ENCODE measurements around the gene COPB2. TPM values are rescaled to one million over a fixed set of nuclear protein-coding genes. Genes with fewer than 3 reads are reported as not detected.
"Not testable (repeated sequence)": the region's sequence is repeated elsewhere in the genome, so short reads cannot be mapped to it uniquely, and the experiment has no call there.

The COPB2 gene
- total RNA-seq, 1 experiment from 2014 or later: 156 TPM

DNA sequence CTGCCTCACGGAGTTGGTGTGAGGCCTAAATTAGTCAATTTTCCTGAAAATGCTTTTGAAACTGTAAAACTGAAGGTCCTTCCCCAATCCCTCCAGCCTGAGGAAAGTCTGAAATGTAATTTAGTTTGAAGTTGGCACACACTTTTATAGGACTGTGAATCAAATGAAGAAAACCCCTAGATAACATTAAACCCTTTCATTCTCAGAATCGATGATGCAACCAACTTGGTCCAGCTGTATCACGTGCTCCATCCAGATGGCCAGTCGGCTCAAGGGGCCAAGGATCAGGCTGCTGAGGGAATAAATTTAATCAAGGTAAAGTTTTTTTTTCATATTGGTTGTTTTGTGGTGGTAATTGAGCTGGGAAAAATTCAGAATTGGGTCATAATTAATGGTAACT is 34.0 kb downstream of the COPB2 start:
- no peaks in the 10 kb centered on the region for H3K27me3 ChIP-seq
- H3K4me1 ChIP-seq: no peaks in the 10 kb centered on the region; the same call in 1 of the 2 replicates
- no peak overlapping the region for H3K4me3 ChIP-seq
- no peak overlapping the region for H3K27ac ChIP-seq
- H3K9me3 ChIP-seq (replicated peaks): no peaks in the 10 kb centered on the region
- H3K36me3 ChIP-seq: peaks cover 94% of the 10 kb centered on the region
- no peak for DNase-seq

DNA sequence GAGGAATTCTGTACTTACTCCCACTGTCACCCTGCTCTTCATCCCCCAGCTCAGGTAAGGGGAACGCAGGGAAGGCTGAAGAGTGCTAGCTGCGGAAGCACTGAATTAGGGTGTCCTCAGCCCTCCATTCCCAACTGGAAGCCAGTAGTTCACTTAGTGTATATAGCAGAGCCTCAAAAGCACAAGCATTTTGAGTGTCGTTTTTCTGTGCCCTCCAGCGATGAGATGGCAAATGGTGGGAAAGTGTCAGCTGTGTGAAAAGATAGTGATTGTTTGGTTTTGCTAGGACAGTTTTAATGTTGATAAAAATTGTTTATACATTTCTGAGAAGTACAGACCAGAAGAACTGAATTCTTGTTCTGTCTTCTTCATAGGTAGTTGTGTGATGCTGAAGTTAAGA is 34.8 kb downstream of the COPB2 start:
- H3K4me1 ChIP-seq: no peaks in the 10 kb centered on the region; the same call in 1 of the 2 replicates
- H3K27me3 ChIP-seq: no peaks in the 10 kb centered on the region
- H3K9me3 ChIP-seq (replicated peaks): no peaks in the 10 kb centered on the region
- H3K36me3 ChIP-seq: peaks cover 94% of the 10 kb centered on the region
- no peak overlapping the region for H3K27ac ChIP-seq
- no peak for DNase-seq
- H3K4me3 ChIP-seq: no peak overlapping the region

DNA sequence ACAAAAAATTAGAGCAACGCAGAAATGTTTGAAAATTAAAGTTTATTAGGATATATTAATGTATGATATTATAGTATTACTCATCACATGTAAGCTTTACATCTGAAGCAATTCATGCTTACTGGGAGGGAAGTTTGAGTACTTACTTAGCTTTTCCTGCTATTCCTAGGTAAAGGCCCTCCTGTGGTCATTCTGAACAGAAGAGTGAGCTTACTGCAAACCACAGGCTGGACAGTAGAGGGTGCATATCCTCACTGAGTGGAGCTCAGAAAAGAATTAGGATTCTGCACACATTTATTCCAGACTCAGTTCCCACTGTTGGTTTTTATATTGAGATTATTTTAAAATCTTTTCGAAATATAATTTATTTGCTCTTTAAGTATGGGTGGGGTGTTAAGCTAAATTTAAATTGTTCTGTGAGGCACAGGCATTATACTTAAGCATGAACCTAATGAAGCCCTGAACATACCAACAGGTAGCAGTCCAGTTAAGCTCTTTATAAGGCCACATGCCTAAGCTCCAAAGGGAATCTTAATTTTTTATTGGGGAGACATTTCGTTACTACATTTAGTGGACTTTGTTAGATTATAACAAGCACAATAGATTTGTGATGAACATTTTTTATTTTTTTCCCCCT is 35.4 kb downstream of the COPB2 start:
- no peaks in the 10 kb centered on the region for H3K27me3 ChIP-seq
- peaks cover 92% of the 10 kb centered on the region for H3K36me3 ChIP-seq
- H3K27ac ChIP-seq: no peak overlapping the region
- H3K4me3 ChIP-seq: no peak overlapping the region
- no peaks in the 10 kb centered on the region; the same call in 1 of the 2 replicates for H3K4me1 ChIP-seq
- H3K9me3 ChIP-seq (replicated peaks): no peaks in the 10 kb centered on the region
- DNase-seq: peak; percentile 47 to 63

DNA sequence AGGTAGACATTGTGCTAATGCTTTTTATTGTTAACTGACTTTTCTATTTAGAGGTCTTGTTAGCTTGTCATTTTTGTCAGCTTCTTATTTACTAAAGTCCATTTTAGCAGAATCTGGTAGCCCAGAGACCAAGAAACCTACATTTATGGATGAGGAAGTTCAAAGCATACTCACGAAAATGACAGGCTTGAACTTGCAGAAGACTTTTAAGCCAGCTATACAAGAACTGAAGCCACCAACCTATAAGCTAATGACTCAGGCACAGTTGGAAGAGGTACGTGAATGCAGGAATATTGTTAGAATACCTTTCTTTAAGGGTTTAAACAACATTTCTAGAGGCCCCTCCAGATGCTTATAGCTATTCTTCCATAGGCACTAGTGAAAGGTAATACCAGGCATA is 42.7 kb downstream of the COPB2 start:
- no peak for DNase-seq
- H3K36me3 ChIP-seq: peaks cover 48% of the 10 kb centered on the region
- H3K4me1 ChIP-seq: peaks cover 4% of the 10 kb centered on the region; the same call in 1 of the 2 replicates
- H3K27ac ChIP-seq: no peak overlapping the region
- no peak overlapping the region for H3K4me3 ChIP-seq
- H3K27me3 ChIP-seq: no peaks in the 10 kb centered on the region
- no peaks in the 10 kb centered on the region for H3K9me3 ChIP-seq (replicated peaks)

- Histone ChIP-seq H3K4me3 (peak within 1 kb of the TSS; percentile 85), H3K27ac (peak within 1 kb of the TSS; percentile 78), H3K9me3 (replicated peaks) (no peaks in the 10 kb centered on the region), H3K36me3 (peaks cover 25% of the 10 kb centered on the region), H3K27me3 (no peaks in the 10 kb centered on the region), H3K4me1 (peaks cover 4% of the 10 kb centered on the region; the same call in 1 of the 2 replicates)
- DNase-seq: peak; percentile 90 to 94
Measured at GRCh38 chr3:139343895-139344856, 45.3 kb downstream of the COPB2 start, which contains the start of gene MRPS22. MRPS22 (plus strand) TSS chr3:139344020; CDS start chr3:139344027, 7 bp downstream.

- H3K36me3 ChIP-seq: 0 out of 2 replicates have a peak, but pooled peaks cover 6% of the 10 kb centered on the region
Measured at GRCh38 chr3:139342054-139342453, 47.4 kb downstream of the COPB2 start.

DNA sequence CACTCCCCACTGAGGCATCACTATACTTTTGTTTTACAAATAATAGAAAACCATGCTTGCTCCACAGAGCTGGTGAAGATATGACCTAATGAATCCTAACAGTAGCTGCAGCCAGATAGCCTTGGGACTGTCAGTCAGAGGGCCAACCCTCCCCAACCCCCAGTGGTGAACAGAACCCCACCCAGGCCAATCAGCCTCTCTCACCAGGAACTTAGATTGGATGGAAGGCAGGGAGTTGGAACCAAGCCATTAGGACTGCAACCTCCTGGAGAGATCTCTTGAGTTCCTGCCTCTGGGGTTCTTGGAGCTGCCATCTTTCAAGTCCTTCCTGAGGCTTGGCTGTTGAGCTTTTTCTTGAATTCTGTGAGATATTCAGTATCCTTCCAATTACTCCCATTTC is 48.7 kb downstream of the COPB2 start:
- Histone ChIP-seq H3K9me3 (replicated peaks) (no peaks in the 10 kb centered on the region), H3K4me3 (no peak overlapping the region), H3K4me1 (peaks cover 4% of the 10 kb centered on the region; the same call in 1 of the 2 replicates), H3K36me3 (no peaks in the 10 kb centered on the region), H3K27me3 (no peaks in the 10 kb centered on the region), H3K27ac (no peak overlapping the region)
- DNase-seq: no peak

More at GRCh38 chr3:139342054-139342453, 47.4 kb downstream of the COPB2 start:
- no peaks in the 10 kb centered on the region for H3K27me3 ChIP-seq
- no peak for DNase-seq
- H3K9me3 ChIP-seq (replicated peaks): no peaks in the 10 kb centered on the region
- H3K4me1 ChIP-seq: peaks cover 4% of the 10 kb centered on the region; the same call in 1 of the 2 replicates
- no peak overlapping the region for H3K27ac ChIP-seq
- no peak overlapping the region for H3K4me3 ChIP-seq

DNA sequence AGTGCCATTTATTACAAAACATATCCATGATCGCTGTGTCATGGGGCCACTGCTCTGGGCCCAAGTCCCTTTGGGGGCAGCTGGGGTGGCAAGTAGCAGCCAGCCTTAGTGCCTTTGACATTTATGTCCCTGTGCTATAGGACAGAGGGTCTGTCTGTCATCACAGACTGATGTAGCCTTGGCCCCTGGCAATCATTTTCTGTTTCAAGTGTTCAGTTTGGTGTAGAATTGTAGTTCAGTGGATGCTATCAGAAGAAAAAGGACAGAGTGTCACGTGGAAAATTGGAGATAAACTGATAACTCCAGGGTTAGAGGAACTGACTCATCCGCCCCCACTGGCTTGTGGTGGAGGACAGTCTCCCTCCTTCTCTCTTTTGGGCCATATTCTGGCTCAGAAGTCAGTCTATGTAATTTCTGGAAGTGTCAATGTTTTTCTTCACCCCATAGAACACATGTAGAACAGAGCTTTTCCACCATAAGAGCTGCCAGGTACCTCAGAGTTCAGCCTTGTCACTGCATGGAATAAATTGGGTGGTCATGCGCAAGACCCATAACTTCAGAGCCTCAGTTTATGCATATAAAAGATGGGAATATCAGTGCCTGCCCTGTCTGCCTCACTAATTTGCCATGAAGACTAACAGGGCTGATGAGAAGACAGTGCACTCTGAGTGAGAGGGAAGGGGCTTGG is 50.1 kb downstream of the COPB2 start:
- no peaks in the 10 kb centered on the region for H3K4me1 ChIP-seq
- no peak for DNase-seq

DNA sequence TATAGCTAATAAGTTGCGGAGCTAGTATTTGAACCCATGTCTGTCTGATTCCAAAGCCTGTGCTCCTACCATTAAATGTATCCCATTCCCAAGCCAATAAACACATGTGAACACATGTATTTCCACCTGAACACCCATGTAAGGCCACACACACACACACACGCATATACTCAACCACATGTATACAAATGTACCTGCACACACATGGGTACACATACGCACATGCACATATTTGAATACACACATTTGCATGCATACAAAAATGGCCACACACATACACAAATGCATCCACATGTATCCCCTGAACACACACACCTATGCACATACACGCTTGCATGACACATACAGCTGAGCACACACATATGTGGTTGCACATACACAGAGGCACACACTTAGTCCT is 51.0 kb downstream of the COPB2 start:
- Histone ChIP-seq H3K36me3 (no peaks in the 10 kb centered on the region), H3K9me3 (replicated peaks) (no peaks in the 10 kb centered on the region), H3K4me1 (no peaks in the 10 kb centered on the region), H3K27ac (no peak overlapping the region), H3K27me3 (no peaks in the 10 kb centered on the region), H3K4me3 (no peak overlapping the region)
- DNase-seq: no peak

More for the DNA sequence above, 50.1 kb downstream of the COPB2 start:
- Histone ChIP-seq H3K27ac (no peak overlapping the region), H3K9me3 (replicated peaks) (no peaks in the 10 kb centered on the region), H3K27me3 (no peaks in the 10 kb centered on the region), H3K36me3 (no peaks in the 10 kb centered on the region), H3K4me3 (no peak overlapping the region)

DNA sequence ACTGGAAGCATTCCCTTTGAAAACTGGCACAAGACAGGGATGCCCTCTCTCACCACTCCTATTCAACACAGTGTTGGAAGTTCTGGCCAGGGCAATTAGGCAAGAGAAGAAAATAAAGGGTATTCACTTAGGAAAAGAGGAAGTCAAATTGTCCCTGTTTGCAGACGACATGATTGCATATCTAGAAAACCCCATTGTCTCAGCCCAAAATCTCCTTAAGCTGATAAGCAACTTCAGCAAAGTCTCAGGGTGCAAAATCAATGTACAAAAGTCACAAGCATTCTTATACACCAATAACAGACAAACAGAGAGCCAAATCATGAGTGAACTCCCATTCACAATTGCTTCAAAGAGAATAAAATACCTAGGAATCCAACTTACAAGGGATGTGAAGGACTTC is 54.8 kb downstream of the COPB2 start:
- H3K27me3 ChIP-seq; H3K4me1 ChIP-seq; H3K9me3 ChIP-seq (replicated peaks); DNase-seq; H3K27ac ChIP-seq; H3K4me3 ChIP-seq; H3K36me3 ChIP-seq: not testable (repeated sequence)

DNA sequence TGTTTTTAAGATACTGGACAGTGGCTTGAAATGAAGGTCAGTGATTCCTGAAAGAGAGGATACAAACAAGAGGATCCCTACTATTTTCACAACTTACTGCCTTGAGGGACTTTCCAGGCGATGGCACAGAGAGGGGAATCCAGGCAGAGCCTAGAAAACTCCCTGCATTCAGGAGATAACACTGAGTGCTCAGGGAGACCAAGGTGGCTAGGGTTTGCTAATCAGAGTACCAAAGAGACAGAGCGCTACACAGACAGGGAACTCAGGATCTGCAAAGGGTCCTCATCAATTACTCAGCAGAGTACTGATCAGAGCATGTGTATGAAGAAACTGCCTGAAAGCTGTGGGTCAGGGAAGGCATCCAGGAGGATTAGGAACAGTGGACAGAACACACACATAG is 57.4 kb downstream of the COPB2 start:
- H3K9me3 ChIP-seq (replicated peaks): no peaks in the 10 kb centered on the region
- H3K36me3 ChIP-seq: no peaks in the 10 kb centered on the region
- H3K27me3 ChIP-seq: peaks cover 10% of the 10 kb centered on the region; the same call in 1 of the 2 replicates
- no peak for DNase-seq
- no peaks in the 10 kb centered on the region for H3K4me1 ChIP-seq
- H3K4me3 ChIP-seq: no peak overlapping the region
- no peak overlapping the region for H3K27ac ChIP-seq

DNA sequence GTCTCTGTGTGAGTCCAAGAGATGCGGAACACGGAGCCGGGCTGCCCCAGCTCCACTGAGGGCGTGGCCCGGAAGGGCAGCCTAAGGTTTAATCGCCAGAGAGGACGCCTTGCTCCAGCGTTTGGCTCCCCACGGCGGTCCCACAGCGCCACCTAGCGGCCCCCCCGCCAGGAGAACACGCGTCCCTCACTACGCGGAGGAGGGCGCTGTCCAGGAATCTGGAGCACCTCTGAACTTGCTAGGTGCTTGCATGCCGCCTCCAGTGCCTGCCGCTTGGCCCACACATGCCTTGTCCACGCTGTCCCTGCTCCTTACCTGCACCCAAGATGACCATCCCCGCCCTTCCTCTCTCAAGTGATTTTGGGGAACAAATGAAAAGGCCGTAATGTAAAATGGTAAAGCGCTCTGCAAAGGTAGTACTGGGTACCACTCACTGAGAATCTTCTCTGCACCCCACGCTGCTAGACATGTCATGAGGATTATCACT is 60.0 kb downstream of the COPB2 start:
- H3K36me3 ChIP-seq: no peaks in the 10 kb centered on the region
- no peak overlapping the region for H3K4me3 ChIP-seq
- DNase-seq: peak; percentile 83 to 88

DNA sequence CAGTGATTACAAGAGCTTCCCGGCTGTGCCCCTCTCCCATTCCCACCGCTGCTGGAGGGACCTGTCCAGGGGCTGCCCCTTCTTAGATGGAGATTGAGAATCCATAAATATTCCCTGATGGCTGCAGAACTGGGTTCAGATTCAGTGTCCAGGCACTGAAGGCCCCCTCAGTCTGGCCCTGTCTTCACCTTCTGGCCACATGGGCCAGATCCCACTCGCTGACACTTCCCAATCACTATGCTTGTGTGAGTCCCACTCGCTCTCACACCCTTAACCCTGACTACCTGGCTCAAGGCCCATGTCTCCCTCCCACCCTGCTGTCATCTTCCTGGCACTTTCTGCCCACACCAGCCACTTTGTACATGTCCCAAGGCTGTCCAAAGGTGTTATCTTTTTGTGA is 61.1 kb downstream of the COPB2 start:
- Histone ChIP-seq H3K4me1 (no peaks in the 10 kb centered on the region), H3K27ac (no peak overlapping the region), H3K36me3 (no peaks in the 10 kb centered on the region), H3K4me3 (no peak overlapping the region), H3K27me3 (peaks cover 10% of the 10 kb centered on the region; the same call in 1 of the 2 replicates), H3K9me3 (replicated peaks) (no peaks in the 10 kb centered on the region)
- no peak for DNase-seq

More for the DNA sequence above, 60.0 kb downstream of the COPB2 start:
- Histone ChIP-seq H3K27ac (no peak overlapping the region), H3K4me1 (no peaks in the 10 kb centered on the region), H3K27me3 (peaks cover 10% of the 10 kb centered on the region; the same call in 1 of the 2 replicates), H3K9me3 (replicated peaks) (no peaks in the 10 kb centered on the region)

DNA sequence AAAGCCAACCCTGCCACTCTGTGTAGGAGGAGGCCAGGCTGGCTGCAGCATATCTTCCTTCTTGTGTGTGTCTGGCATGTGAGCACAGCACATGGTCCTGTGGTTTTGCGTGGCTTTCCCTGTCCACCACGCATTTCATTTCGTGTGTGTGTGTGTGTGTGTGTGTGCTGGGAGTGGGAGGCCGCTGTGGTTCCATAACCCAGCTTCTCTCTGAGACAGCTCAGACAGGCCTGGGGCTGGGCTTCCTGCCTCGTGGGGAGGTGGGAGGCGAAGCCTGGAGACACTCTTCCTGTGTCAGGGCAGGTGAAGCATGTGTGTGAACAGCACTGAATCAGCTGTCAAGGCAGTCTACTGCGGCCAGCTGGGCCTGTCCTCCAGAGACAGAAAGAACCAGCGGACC is 61.6 kb downstream of the COPB2 start:
- H3K27ac ChIP-seq: no peak overlapping the region
- H3K4me1 ChIP-seq: no peaks in the 10 kb centered on the region
- no peak overlapping the region for H3K4me3 ChIP-seq
- H3K27me3 ChIP-seq: peaks cover 10% of the 10 kb centered on the region; the same call in 1 of the 2 replicates
- DNase-seq: no peak
- no peaks in the 10 kb centered on the region for H3K9me3 ChIP-seq (replicated peaks)
- no peaks in the 10 kb centered on the region for H3K36me3 ChIP-seq
